HepG2 (cell line): Measurements from ENCODE around the gene ENG. TPM values are rescaled to one million over a fixed set of nuclear protein-coding genes. Genes with fewer than 3 reads are reported as not detected.
A peak's percentile ranks its signal among the peaks of the same experiment; 100 is the strongest.

Source experiments
- ARID2 ChIP-seq: sonication (generic); formaldehyde crosslinking; IDR thresholded peaks from 2 replicates; pipeline ENCODE4 v1.8.1; 2022; ENCODE audit warnings: mild to moderate bottlenecking, missing genetic modification reagents, borderline replicate concordance
- ATF5 ChIP-seq: sonication (generic); formaldehyde crosslinking; IDR thresholded peaks from 2 replicates; pipeline ENCODE4 v1.4.0; 2020; ENCODE audit warnings: mild to moderate bottlenecking, low read depth, missing genetic modification reagents
- CCAR2 ChIP-seq: fragments of 200-400 bp; formaldehyde crosslinking; optimal IDR thresholded peaks from 2 replicates; pipeline ENCODE3; 2018; ENCODE audit warnings: low read depth, mild to moderate bottlenecking, low read length, moderate library complexity
- FOXA3 ChIP-seq: IDR thresholded peaks from 2 replicates; pipeline ENCODE4 v1.6.1; 2016; ENCODE audit warnings: missing genetic modification reagents, missing compliant biosample characterization
- FOXK2 ChIP-seq: fragments of 450-650 bp; IDR thresholded peaks from 2 replicates; pipeline ENCODE4 v1.6.1; 2016
- GRHL1 ChIP-seq: sonication (generic); formaldehyde crosslinking; conservative IDR thresholded peaks from 2 replicates; pipeline ENCODE4 v1.8.0; 2022; ENCODE audit warnings: missing genetic modification reagents
- IRF9 ChIP-seq: sonication (generic); formaldehyde crosslinking; IDR thresholded peaks from 2 replicates; pipeline ENCODE4 v1.8.0; 2022; ENCODE audit warnings: missing genetic modification reagents, mild to moderate bottlenecking, borderline replicate concordance
- KLF16 ChIP-seq, 2 experiments: sonication (generic) in 1 of 2; formaldehyde crosslinking in 1 of 2; IDR thresholded peaks; 2 replicates each; pipeline versions ENCODE4 v1.6.1 to v1.8.0; 2016 to 2023; ENCODE audit warnings: missing genetic modification reagents in 2 of 2, missing compliant biosample characterization in 1 of 2
- PPARG ChIP-seq: conservative IDR thresholded peaks from 2 replicates; pipeline ENCODE4 v1.6.1; 2016; ENCODE audit warnings: missing biosample characterization, missing genetic modification reagents
- SALL1 ChIP-seq: sonication (generic); formaldehyde crosslinking; IDR thresholded peaks from 2 replicates; pipeline ENCODE4 v1.8.0; 2022; ENCODE audit warnings: mild to moderate bottlenecking, missing genetic modification reagents
- XBP1 ChIP-seq: sonication (generic); formaldehyde crosslinking; IDR thresholded peaks from 2 replicates; pipeline ENCODE4 v1.5.0; 2020; ENCODE audit warnings: missing genetic modification reagents
- ZGPAT ChIP-seq: IDR thresholded peaks from 2 replicates; pipeline ENCODE4 v1.6.1; 2016; ENCODE audit warnings: mild to moderate bottlenecking
- ZNF496 ChIP-seq: sonication (generic); formaldehyde crosslinking; IDR thresholded peaks from 2 replicates; pipeline ENCODE4 v1.8.1; 2023; ENCODE audit warnings: mild to moderate bottlenecking, moderate library complexity, missing genetic modification reagents; ENCODE audit not compliant: insufficient replicate concordance
- ZNF883 ChIP-seq: sonication (generic); formaldehyde crosslinking; IDR thresholded peaks from 2 replicates; pipeline ENCODE4 v1.5.1; 2020; ENCODE audit warnings: mild to moderate bottlenecking, missing genetic modification reagents; ENCODE audit errors: not compliant biosample characterization
- polyA plus RNA-seq, 8 experiments: library from polyadenylated mRNA; depleted of rRNA in 3 of 8; stranded (reverse) in 7 of 8; unstranded in 1 of 8; fragments of >200 nt; fragmentation: Illumina TruSeq in 4 of 8; extraction: Trizol in 4 of 8; gene quantifications; 2 replicates each; pipeline versions ENCODE4 v1.2.1 to v1.2.3, GENCODE V29; 2011 to 2016; ENCODE audit warnings: low read depth in 4 of 8, missing spikeins in 1 of 8, mixed read lengths in 1 of 8; ENCODE audit not compliant: insufficient read depth in 1 of 8
- total RNA-seq, 5 experiments: library from RNA; depleted of rRNA; stranded (reverse); fragments of >200 nt; fragmentation: Illumina TruSeq; extraction: Trizol; gene quantifications; 2 replicates each; pipeline ENCODE4 v1.2.3, GENCODE V29; 2016; ENCODE audit warnings: low read depth in 1 of 5
- TF ChIP-seq, protein P1 (sequence below): sonication (generic); formaldehyde crosslinking; IDR thresholded peaks from 2 replicates; pipeline ENCODE4 v1.4.0; 2020; ENCODE audit warnings: missing genetic modification reagents
- TF ChIP-seq, protein P2 (sequence below): sonication (generic); formaldehyde crosslinking; IDR thresholded peaks from 2 replicates; pipeline ENCODE4 v1.4.0; 2020; ENCODE audit warnings: low read depth, missing genetic modification reagents

The ENG gene
- total and polyA plus RNA-seq, 2 of the 13 experiments (the other 11 are each of a cell fraction or from before 2014, with no cell fraction given), result 0.02 to 1.1 TPM

DNA sequence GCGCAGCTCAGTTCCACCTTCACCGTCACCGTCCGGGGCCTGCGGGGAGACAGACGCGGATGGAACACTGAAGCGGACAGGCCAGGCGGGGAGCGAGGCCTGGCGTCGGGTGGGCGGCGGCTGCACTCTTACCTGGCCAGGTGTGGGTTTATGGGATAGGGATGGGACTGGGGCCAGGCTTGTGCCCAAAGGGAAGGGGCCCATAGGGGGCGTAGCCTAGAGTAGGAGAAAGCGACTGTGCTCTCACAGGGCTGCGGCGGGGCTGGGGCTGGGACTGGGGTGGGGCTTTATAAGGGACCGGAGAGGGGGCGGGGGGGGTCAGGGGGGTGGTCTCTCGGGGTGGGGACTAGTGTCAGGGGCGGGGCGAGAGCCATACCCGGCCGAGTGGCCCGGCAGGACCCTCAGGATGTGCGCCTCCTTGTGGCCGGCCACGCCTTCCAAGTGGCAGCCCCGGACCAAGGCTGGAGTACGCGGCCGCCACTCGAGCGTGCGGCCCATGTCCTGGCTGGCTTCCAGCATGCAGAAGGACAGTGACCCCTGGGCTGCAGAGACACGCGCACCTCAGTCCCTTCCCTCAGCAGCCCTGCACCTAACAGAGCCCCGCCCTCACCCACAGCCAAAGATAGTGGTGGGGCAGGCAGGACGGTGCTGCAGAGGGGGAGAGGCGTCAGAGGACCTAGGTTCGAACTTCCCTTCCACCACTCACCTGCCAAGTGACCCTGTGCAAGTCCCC, 29.0 kb downstream of the ENG start (continued):
- no peak for TF ChIP-seq CCAR2
- TF ChIP-seq FOXA3, result peak; percentile 38; the same call in 1 of the 2 replicates
- TF ChIP-seq FOXK2, result no peak
- TF ChIP-seq XBP1 (CRISPR knock-in tag), result no peak
- TF ChIP-seq KLF16 (CRISPR knock-in tag; IDR thresholded peaks at IDR 0.05), result no peak
- TF ChIP-seq ZNF496 (CRISPR knock-in tag), result no peak
- TF ChIP-seq ZNF883 (CRISPR knock-in tag), result no peak
- TF ChIP-seq GRHL1 (CRISPR knock-in tag), result no peak
- TF ChIP-seq ATF5 (CRISPR knock-in tag), result no peak
- TF ChIP-seq IRF9, result peak; percentile 34; the same call in 1 of the 2 replicates
- TF ChIP-seq, protein P1, sequence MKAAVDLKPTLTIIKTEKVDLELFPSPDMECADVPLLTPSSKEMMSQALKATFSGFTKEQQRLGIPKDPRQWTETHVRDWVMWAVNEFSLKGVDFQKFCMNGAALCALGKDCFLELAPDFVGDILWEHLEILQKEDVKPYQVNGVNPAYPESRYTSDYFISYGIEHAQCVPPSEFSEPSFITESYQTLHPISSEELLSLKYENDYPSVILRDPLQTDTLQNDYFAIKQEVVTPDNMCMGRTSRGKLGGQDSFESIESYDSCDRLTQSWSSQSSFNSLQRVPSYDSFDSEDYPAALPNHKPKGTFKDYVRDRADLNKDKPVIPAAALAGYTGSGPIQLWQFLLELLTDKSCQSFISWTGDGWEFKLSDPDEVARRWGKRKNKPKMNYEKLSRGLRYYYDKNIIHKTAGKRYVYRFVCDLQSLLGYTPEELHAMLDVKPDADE (CRISPR knock-in tag), result no peak
- TF ChIP-seq, protein P2, sequence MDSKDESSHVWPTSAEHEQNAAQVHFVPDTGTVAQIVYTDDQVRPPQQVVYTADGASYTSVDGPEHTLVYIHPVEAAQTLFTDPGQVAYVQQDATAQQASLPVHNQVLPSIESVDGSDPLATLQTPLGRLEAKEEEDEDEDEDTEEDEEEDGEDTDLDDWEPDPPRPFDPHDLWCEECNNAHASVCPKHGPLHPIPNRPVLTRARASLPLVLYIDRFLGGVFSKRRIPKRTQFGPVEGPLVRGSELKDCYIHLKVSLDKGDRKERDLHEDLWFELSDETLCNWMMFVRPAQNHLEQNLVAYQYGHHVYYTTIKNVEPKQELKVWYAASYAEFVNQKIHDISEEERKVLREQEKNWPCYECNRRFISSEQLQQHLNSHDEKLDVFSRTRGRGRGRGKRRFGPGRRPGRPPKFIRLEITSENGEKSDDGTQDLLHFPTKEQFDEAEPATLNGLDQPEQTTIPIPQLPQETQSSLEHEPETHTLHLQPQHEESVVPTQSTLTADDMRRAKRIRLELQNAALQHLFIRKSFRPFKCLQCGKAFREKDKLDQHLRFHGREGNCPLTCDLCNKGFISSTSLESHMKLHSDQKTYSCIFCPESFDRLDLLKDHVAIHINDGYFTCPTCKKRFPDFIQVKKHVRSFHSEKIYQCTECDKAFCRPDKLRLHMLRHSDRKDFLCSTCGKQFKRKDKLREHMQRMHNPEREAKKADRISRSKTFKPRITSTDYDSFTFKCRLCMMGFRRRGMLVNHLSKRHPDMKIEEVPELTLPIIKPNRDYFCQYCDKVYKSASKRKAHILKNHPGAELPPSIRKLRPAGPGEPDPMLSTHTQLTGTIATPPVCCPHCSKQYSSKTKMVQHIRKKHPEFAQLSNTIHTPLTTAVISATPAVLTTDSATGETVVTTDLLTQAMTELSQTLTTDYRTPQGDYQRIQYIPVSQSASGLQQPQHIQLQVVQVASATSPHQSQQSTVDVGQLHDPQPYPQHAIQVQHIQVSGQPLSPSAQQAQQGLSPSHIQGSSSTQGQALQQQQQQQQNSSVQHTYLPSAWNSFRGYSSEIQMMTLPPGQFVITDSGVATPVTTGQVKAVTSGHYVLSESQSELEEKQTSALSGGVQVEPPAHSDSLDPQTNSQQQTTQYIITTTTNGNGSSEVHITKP (CRISPR knock-in tag), result no peak
- TF ChIP-seq SALL1 (CRISPR knock-in tag), result peak; percentile 84
- no peak for TF ChIP-seq ARID2 (CRISPR knock-in tag)
- peak; percentile 69; the same call in 1 of the 2 replicates for TF ChIP-seq ZGPAT
- no peak for TF ChIP-seq PPARG (CRISPR knock-in tag)
